A549 (cell line): Measurements from ENCODE around the gene GAS6. TPM values are rescaled to one million over a fixed set of nuclear protein-coding genes. Genes with fewer than 3 reads are reported as not detected.

Experiments
- ATAC-seq, 2 experiments: fragments of 200-7000 bp in 1 of 2; fragments of >200 bp in 1 of 2; cut with Nextera tagmentation in 1 of 2; cut with Tn5 transposase in 1 of 2; 3 replicates each; pipeline versions ENCODE4 v1.8.0 to v1.9.1; 2018 to 2020; ENCODE audit warnings: mild to moderate bottlenecking in 1 of 2, moderate library complexity in 1 of 2
- CTCF ChIA-PET: fragments of 300-600 bp; sonication (Branson Sonifier 250); formaldehyde crosslinking; extraction: SDS; loops from one replicate; lab custom pipeline; 2021; ENCODE audit warnings: antibody characterized with exemption, inconsistent platforms; lab: Yijun Ruan, JAX
- POLR2A ChIA-PET: fragments of 350-600 bp; formaldehyde crosslinking; extraction: SDS; loops from one replicate; lab custom pipeline; 2021; ENCODE audit warnings: antibody characterized with exemption, inconsistent platforms; lab: Yijun Ruan, JAX
- DNase-seq, 2 experiments: peaks; one replicate each; pipeline versions ENCODE4 v3.0.0 to v3.0.0-alpha.2; 2011 to 2016; ENCODE audit warnings: low read depth in 1 of 2, low spot score in 1 of 2
- FAIRE-seq: peaks from 2 replicates; lab custom pipeline; 2011; peaks lifted over from hg19 to GRCh38; lab: Jason Lieb, UNC
- H3K27ac ChIP-seq, 2 experiments: fragments of >200 bp; sonication (Bioruptor Twin); formaldehyde crosslinking; 3 replicates each; pipeline ENCODE4 v1.5.1; 2016 to 2017
- H3K4me1 ChIP-seq: fragments of >200 bp; sonication (Bioruptor Twin); formaldehyde crosslinking; 3 replicates; pipeline ENCODE4 v1.6.1; 2016
- H3K4me2 ChIP-seq: fragments of >200 bp; sonication (Bioruptor Twin); formaldehyde crosslinking; 3 replicates; pipeline ENCODE4 v1.6.1; 2016
- H3K4me3 ChIP-seq: fragments of >200 bp; sonication (Bioruptor Twin); formaldehyde crosslinking; 3 replicates; pipeline ENCODE4 v1.5.1; 2016
- H3K9me3 ChIP-seq: fragments of >200 bp; sonication (Bioruptor Twin); formaldehyde crosslinking; 3 replicates; pipeline ENCODE4 v1.6.1; 2016
- BHLHE40 ChIP-seq: IDR thresholded peaks from 2 replicates; pipeline ENCODE4 v1.6.1; 2012; ENCODE audit warnings: low read depth, low read length, inconsistent platforms
- E2F6 ChIP-seq: IDR thresholded peaks from 2 replicates; pipeline ENCODE4 v1.6.1; 2012; ENCODE audit warnings: low read depth, borderline replicate concordance
- ELK1 ChIP-seq: fragments of 150-350 bp; IDR thresholded peaks from 2 replicates; pipeline ENCODE4 v1.6.1; 2014; ENCODE audit warnings: low read depth, mild to moderate bottlenecking, low read length
- ESRRA ChIP-seq: fragments of 150-350 bp; IDR thresholded peaks from 2 replicates; pipeline ENCODE4 v1.6.1; 2014; ENCODE audit warnings: mild to moderate bottlenecking, low read length, borderline replicate concordance
- GATA3 ChIP-seq: IDR thresholded peaks from 2 replicates; pipeline ENCODE4 v1.6.1; 2012; ENCODE audit warnings: borderline replicate concordance
- HDAC2 ChIP-seq: fragments of 200-600 bp; sonication (generic); IDR thresholded peaks from 2 replicates; pipeline ENCODE4 v1.6.1; 2016
- HOXB5 ChIP-seq: fragments of 250-450 bp; sonication (Bioruptor Pico); IDR thresholded peaks from 2 replicates; pipeline ENCODE4 v1.5.0; 2020; ENCODE audit warnings: mild to moderate bottlenecking, moderate library complexity
- KDM5A ChIP-seq: fragments of 200-600 bp; sonication (generic); IDR thresholded peaks from 2 replicates; pipeline ENCODE4 v1.6.1; 2016; ENCODE audit warnings: antibody characterized with exemption, mild to moderate bottlenecking
- NPAS2 ChIP-seq: fragments of 250-450 bp; sonication (Bioruptor Pico); IDR thresholded peaks from 2 replicates; pipeline ENCODE4 v1.8.0; 2022; ENCODE audit warnings: mild to moderate bottlenecking, moderate library complexity, borderline replicate concordance
- PHF8 ChIP-seq: fragments of 200-600 bp; sonication (generic); IDR thresholded peaks from 2 replicates; pipeline ENCODE4 v1.6.1; 2016; ENCODE audit warnings: low read depth, mild to moderate bottlenecking, antibody characterized with exemption, moderate library complexity, borderline replicate concordance
- RAD21 ChIP-seq, 2 experiments: fragments of >200 bp in 1 of 2; sonication (Bioruptor Twin) in 1 of 2; formaldehyde crosslinking in 1 of 2; IDR thresholded peaks in 1 of 2; conservative IDR thresholded peaks in 1 of 2; 2 replicates in 1 of 2; 3 replicates in 1 of 2; pipeline ENCODE4 v1.6.1; 2012 to 2018; ENCODE audit warnings: inconsistent platforms in 1 of 2
- RARB ChIP-seq: fragments of 250-450 bp; sonication (Bioruptor Pico); IDR thresholded peaks from 2 replicates; pipeline ENCODE4 v1.8.0; 2021; ENCODE audit warnings: mild to moderate bottlenecking, moderate library complexity
- RCOR1 ChIP-seq: fragments of 150-350 bp; IDR thresholded peaks from 2 replicates; pipeline ENCODE4 v1.6.1; 2014; ENCODE audit warnings: antibody characterized with exemption, low read length, low read depth
- RFX5 ChIP-seq: fragments of 450-650 bp; IDR thresholded peaks from 2 replicates; pipeline ENCODE4 v1.7.1; 2014; ENCODE audit warnings: antibody characterized with exemption, mild to moderate bottlenecking, moderate library complexity
- RNF2 ChIP-seq: fragments of 200-600 bp; sonication (generic); IDR thresholded peaks from 2 replicates; pipeline ENCODE4 v1.6.1; 2016; ENCODE audit warnings: low read depth, mild to moderate bottlenecking, antibody characterized with exemption, moderate library complexity, borderline replicate concordance
- TFCP2L1 ChIP-seq: fragments of 250-450 bp; sonication (Bioruptor Pico); IDR thresholded peaks from 2 replicates; pipeline ENCODE4 v1.5.0; 2021; ENCODE audit warnings: mild to moderate bottlenecking
- TP53 ChIP-seq: fragments of 250-450 bp; sonication (Bioruptor Pico); IDR thresholded peaks from 2 replicates; pipeline ENCODE4 v1.5.0; 2021; ENCODE audit warnings: mild to moderate bottlenecking, moderate library complexity
- ZNF302 ChIP-seq: fragments of 250-450 bp; sonication (Bioruptor Pico); IDR thresholded peaks from 2 replicates; pipeline ENCODE4 v1.9.0; 2021; ENCODE audit warnings: inconsistent platforms, mild to moderate bottlenecking, moderate library complexity
- WGBS: methylation state at CpG from one replicate; pipeline ENCODE4 v1.1.6; 2017; ENCODE audit errors: missing lambda C conversion rate; 5-methylcytosine and 5-hydroxymethylcytosine counted together
- polyA plus RNA-seq, 4 experiments: library from polyadenylated mRNA; depleted of rRNA in 3 of 4; stranded (reverse); fragments of >200 nt; fragmentation: RNase III in 1 of 4; extraction: RNeasy Plus Mini Kit Qiagen cat#74134 plus additional on column Dnase treatment in 1 of 4; gene quantifications; 2 replicates in 3 of 4; 3 replicates in 1 of 4; pipeline ENCODE4 v1.2.3, GENCODE V29; 2011 to 2017
- TF ChIP-seq, protein P1 (sequence below): fragments of >200 bp; sonication (Bioruptor Twin); formaldehyde crosslinking; IDR thresholded peaks from 3 replicates; pipeline ENCODE4 v1.6.1; 2016
- TF ChIP-seq, protein P2 (sequence below): fragments of 250-450 bp; sonication (Bioruptor Pico); IDR thresholded peaks from 2 replicates; pipeline ENCODE4 v1.5.0; 2020; ENCODE audit warnings: low read depth, mild to moderate bottlenecking, moderate library complexity
- TF ChIP-seq, protein P3 (sequence below): fragments of 250-450 bp; sonication (Bioruptor Pico); IDR thresholded peaks from 2 replicates; pipeline ENCODE4 v1.5.0; 2021; ENCODE audit warnings: mild to moderate bottlenecking, moderate library complexity, borderline replicate concordance

The GAS6 gene
- polyA plus RNA-seq, 2 of the 4 experiments (the other 2 are of a cell fraction): 3.5 to 5.7 TPM

- Histone ChIP-seq H3K4me1 (no peaks in the 10 kb centered on the region), H3K9me3 (peaks cover 8% of the 10 kb centered on the region; the same call in 2 of the 3 replicates), H3K27ac (no peak overlapping the region), H3K4me3 (no peak overlapping the region), H3K4me2 (no peak overlapping the region)
- ChIA-PET CTCF (interaction anchor here (1.6 kb wide), 1 partner anchor 13 kb away, joined by 3 read pairs; no protein-coding TSS in a partner anchor), POLR2A (no interaction called here)
- TF ChIP-seq E2F6 (no peak), RARB (CRISPR knock-in tag) (no peak), RFX5 (no peak), ZNF302 (no peak), TFCP2L1 (CRISPR knock-in tag) (no peak), BHLHE40 (no peak), RNF2 (no peak), TP53 (no peak), HOXB5 (CRISPR knock-in tag) (no peak), RCOR1 (no peak), HDAC2 (no peak), GATA3 (no peak), ESRRA (no peak), RAD21 (conservative IDR thresholded peaks at IDR 0.05 in 1 of 2, IDR thresholded peaks at IDR 0.05 in 1 of 2) (no peak)
- TF ChIP-seq, protein P1, sequence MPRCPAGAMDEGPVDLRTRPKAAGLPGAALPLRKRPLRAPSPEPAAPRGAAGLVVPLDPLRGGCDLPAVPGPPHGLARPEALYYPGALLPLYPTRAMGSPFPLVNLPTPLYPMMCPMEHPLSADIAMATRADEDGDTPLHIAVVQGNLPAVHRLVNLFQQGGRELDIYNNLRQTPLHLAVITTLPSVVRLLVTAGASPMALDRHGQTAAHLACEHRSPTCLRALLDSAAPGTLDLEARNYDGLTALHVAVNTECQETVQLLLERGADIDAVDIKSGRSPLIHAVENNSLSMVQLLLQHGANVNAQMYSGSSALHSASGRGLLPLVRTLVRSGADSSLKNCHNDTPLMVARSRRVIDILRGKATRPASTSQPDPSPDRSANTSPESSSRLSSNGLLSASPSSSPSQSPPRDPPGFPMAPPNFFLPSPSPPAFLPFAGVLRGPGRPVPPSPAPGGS: no peak
- no peak for FAIRE-seq
- ATAC-seq: no peak
- DNase-seq: no peak
- 84% methylated on average over 17 of the region's 32 CpGs for WGBS
Measured at GRCh38 chr13:113803409-113804016, 60.4 kb downstream of the GAS6 start.

GRCh38 chr13:113802761-113803160 lies 61.1 kb downstream of the GAS6 start:
- DNase-seq (no peak), ATAC-seq (no peak)
- Histone ChIP-seq H3K4me2 (no peak overlapping the region), H3K4me3 (no peak overlapping the region), H3K4me1 (no peaks in the 10 kb centered on the region), H3K27ac (no peak overlapping the region)
- ChIA-PET CTCF (interaction anchor here (1.1 to 1.6 kb wide), 2 partner anchors 14 to 78 kb away, joined by 3 to 4 read pairs; no protein-coding TSS in a partner anchor), POLR2A (no interaction called here)
- WGBS: 97% methylated on average over 12 of the region's 25 CpGs
- no peak for TF ChIP-seq KDM5A
- TF ChIP-seq PHF8: no peak
- TF ChIP-seq ELK1: no peak
- TF ChIP-seq, protein P2, sequence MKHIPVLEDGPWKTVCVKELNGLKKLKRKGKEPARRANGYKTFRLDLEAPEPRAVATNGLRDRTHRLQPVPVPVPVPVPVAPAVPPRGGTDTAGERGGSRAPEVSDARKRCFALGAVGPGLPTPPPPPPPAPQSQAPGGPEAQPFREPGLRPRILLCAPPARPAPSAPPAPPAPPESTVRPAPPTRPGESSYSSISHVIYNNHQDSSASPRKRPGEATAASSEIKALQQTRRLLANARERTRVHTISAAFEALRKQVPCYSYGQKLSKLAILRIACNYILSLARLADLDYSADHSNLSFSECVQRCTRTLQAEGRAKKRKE: no peak
- TF ChIP-seq TFCP2L1 (CRISPR knock-in tag): no peak
- no peak for TF ChIP-seq NPAS2 (CRISPR knock-in tag)
- no peak for TF ChIP-seq RCOR1
- TF ChIP-seq, protein P3, sequence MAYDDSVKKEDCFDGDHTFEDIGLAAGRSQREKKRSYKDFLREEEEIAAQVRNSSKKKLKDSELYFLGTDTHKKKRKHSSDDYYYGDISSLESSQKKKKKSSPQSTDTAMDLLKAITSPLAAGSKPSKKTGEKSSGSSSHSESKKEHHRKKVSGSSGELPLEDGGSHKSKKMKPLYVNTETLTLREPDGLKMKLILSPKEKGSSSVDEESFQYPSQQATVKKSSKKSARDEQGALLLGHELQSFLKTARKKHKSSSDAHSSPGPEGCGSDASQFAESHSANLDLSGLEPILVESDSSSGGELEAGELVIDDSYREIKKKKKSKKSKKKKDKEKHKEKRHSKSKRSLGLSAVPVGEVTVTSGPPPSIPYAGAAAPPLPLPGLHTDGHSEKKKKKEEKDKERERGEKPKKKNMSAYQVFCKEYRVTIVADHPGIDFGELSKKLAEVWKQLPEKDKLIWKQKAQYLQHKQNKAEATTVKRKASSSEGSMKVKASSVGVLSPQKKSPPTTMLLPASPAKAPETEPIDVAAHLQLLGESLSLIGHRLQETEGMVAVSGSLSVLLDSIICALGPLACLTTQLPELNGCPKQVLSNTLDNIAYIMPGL: no peak
- TF ChIP-seq, all 56 proteins: peak for 0
- peaks cover under 1% of the 10 kb centered on the region; the same call in 1 of the 3 replicates for H3K9me3 ChIP-seq
- FAIRE-seq: no peak
